ENCODE results near the gene WIPF2.

WIPF2 gene

GRCh38 chr17:40218740-40219593 lies at the start of gene WIPF2:
WIPF2 (plus strand) TSS chr17:40219304; CDS start chr17:40256460, 37,156 bp downstream.
- peak; percentile 83 for TF ChIP-seq CTCF (IDR thresholded peaks at IDR 0.05; ENCODE audit: control insufficient read depth, insufficient read depth, low read depth, low read length, missing control alignments)
- peak within 1 kb of the TSS; percentile 78 for H3K4me3 ChIP-seq (ENCODE audit: control insufficient read depth, low read depth, low read length)
- peak; percentile 74 for DNase-seq (ENCODE audit: low read depth)

GRCh38 chr17:40170325-40170724 lies 48.8 kb upstream of the WIPF2 start:
- no peak overlapping the region for H3K4me3 ChIP-seq (ENCODE audit: control insufficient read depth, low read depth, low read length)
- no peak for TF ChIP-seq CTCF (IDR thresholded peaks at IDR 0.05; ENCODE audit: control insufficient read depth, insufficient read depth, low read depth, low read length, missing control alignments)
- DNase-seq (ENCODE audit: low read depth): no peak

GRCh38 chr17:40171750-40172149 lies 47.4 kb upstream of the WIPF2 start:
- no peak overlapping the region for H3K4me3 ChIP-seq (ENCODE audit: control insufficient read depth, low read depth, low read length)
- no peak for DNase-seq (ENCODE audit: low read depth)
- no peak for TF ChIP-seq CTCF (IDR thresholded peaks at IDR 0.05; ENCODE audit: control insufficient read depth, insufficient read depth, low read depth, low read length, missing control alignments)

GRCh38 chr17:40173091-40173777 lies 45.9 kb upstream of the WIPF2 start:
- TF ChIP-seq CTCF (IDR thresholded peaks at IDR 0.05; ENCODE audit: control insufficient read depth, insufficient read depth, low read depth, low read length, missing control alignments): no peak

GRCh38 chr17:40173778-40174135 lies 45.3 kb upstream of the WIPF2 start:
- no peak for DNase-seq (ENCODE audit: low read depth)
- TF ChIP-seq CTCF (IDR thresholded peaks at IDR 0.05; ENCODE audit: control insufficient read depth, insufficient read depth, low read depth, low read length, missing control alignments): no peak
- H3K4me3 ChIP-seq (ENCODE audit: control insufficient read depth, low read depth, low read length): no peak overlapping the region

More at GRCh38 chr17:40173091-40173777, 45.9 kb upstream of the WIPF2 start:
- no peak for DNase-seq (ENCODE audit: low read depth)
- H3K4me3 ChIP-seq (ENCODE audit: control insufficient read depth, low read depth, low read length): no peak overlapping the region

GRCh38 chr17:40174514-40174913 lies 44.6 kb upstream of the WIPF2 start:
- no peak for TF ChIP-seq CTCF (IDR thresholded peaks at IDR 0.05; ENCODE audit: control insufficient read depth, insufficient read depth, low read depth, low read length, missing control alignments)
- no peak for DNase-seq (ENCODE audit: low read depth)
- no peak overlapping the region for H3K4me3 ChIP-seq (ENCODE audit: control insufficient read depth, low read depth, low read length)
